T-cell (primary cell): ENCODE results near the gene CBFA2T3. TPM values are rescaled to one million over a fixed set of nuclear protein-coding genes. Genes with fewer than 3 reads are reported as not detected.

Experiments
- ATAC-seq, 4 experiments: fragments of 200-7000 bp in 3 of 4; fragments of 150-1000 bp in 1 of 4; cut with Tn5 transposase; replicated peaks in 1 of 4; 1 replicate in 3 of 4; 2 replicates in 1 of 4; pipeline ENCODE4 v1.10.0; 2021; ENCODE audit warnings: moderate library complexity in 3 of 4, mild to moderate bottlenecking in 2 of 4, moderate number of reproducible peaks in 1 of 4
- CTCF ChIA-PET, 2 donors: fragments of 300-600 bp; sonication (Branson Sonifier 250); formaldehyde crosslinking; loops; one replicate each; lab custom pipeline; 2022; ENCODE audit warnings: antibody characterized with exemption in 2 of 2; lab: Charles Lee
- POLR2A ChIA-PET, 2 donors: fragments of 300-600 bp; sonication (Branson Sonifier 250); formaldehyde crosslinking; loops; one replicate each; lab custom pipeline; 2022; ENCODE audit warnings: antibody characterized with exemption in 2 of 2; lab: Charles Lee
- DNase-seq, 35 experiments: peaks; one replicate each; pipeline versions ENCODE4 v3.0.0 to v3.0.0-alpha.2; 2013 to 2023
- H3K27ac ChIP-seq: one replicate; pipeline ENCODE4 v1.5.1; 2013; ENCODE audit warnings: low read length
- H3K27me3 ChIP-seq, 2 experiments: replicated peaks in 1 of 2; 1 replicate in 1 of 2; 2 replicates in 1 of 2; pipeline versions ENCODE4 v1.6.1 to v1.7.0; 2013; ENCODE audit warnings: low read length in 1 of 2, mixed read lengths in 1 of 2; ENCODE audit not compliant: control insufficient read depth in 2 of 2, insufficient read depth in 2 of 2; ENCODE audit errors: extremely low read depth in 1 of 2
- H3K36me3 ChIP-seq, 2 donors: 1 replicate in 1 of 2; 2 replicates in 1 of 2; pipeline versions ENCODE4 v1.6.1 to v1.7.0; 2013; ENCODE audit warnings: low read length in 1 of 2; ENCODE audit not compliant: control insufficient read depth in 2 of 2, insufficient read depth in 1 of 2; ENCODE audit errors: extremely low read depth in 1 of 2
- H3K4me1 ChIP-seq, 2 experiments: 1 replicate in 1 of 2; 2 replicates in 1 of 2; pipeline versions ENCODE4 v1.6.1 to v1.7.0; 2013; ENCODE audit warnings: low read length in 2 of 2, mixed read lengths in 1 of 2; ENCODE audit not compliant: insufficient read depth in 2 of 2, control insufficient read depth in 1 of 2; ENCODE audit errors: extremely low read depth in 1 of 2
- H3K4me3 ChIP-seq, 2 donors: 1 replicate in 1 of 2; 2 replicates in 1 of 2; pipeline versions ENCODE4 v1.5.1 to v1.7.0; 2013; ENCODE audit warnings: mild to moderate bottlenecking in 2 of 2, low read length in 1 of 2, moderate library complexity in 1 of 2; ENCODE audit not compliant: control insufficient read depth in 1 of 2; ENCODE audit errors: extremely low read depth in 1 of 2
- H3K9me3 ChIP-seq: 2 replicates; pipeline ENCODE4 v1.7.0; 2013
- H3K27ac Mint-ChIP-seq, 2 donors: one replicate each; pipeline ENCODE4 v1.8.0; 2020 to 2021; ENCODE audit warnings: mild to moderate bottlenecking in 2 of 2, mixed read lengths in 2 of 2
- H3K27me3 Mint-ChIP-seq, 2 donors: one replicate each; pipeline ENCODE4 v1.8.0; 2021 to 2022; ENCODE audit warnings: mixed read lengths in 2 of 2
- H3K36me3 Mint-ChIP-seq: one replicate; pipeline ENCODE4 v1.8.0; 2021; ENCODE audit warnings: mixed read lengths
- H3K4me1 Mint-ChIP-seq, 3 donors: one replicate each; pipeline ENCODE4 v1.8.0; 2020 to 2022; ENCODE audit warnings: mixed read lengths in 3 of 3, mild to moderate bottlenecking in 1 of 3
- H3K4me3 Mint-ChIP-seq, 3 donors: one replicate each; pipeline ENCODE4 v1.8.0; 2020 to 2022; ENCODE audit warnings: mild to moderate bottlenecking in 3 of 3, mixed read lengths in 3 of 3, moderate library complexity in 3 of 3
- H3K9me3 Mint-ChIP-seq, 3 donors: one replicate each; pipeline ENCODE4 v1.8.0; 2020 to 2022; ENCODE audit warnings: mixed read lengths in 3 of 3
- WGBS: methylation state at CpG from one replicate; pipeline ENCODE4 v1.1.5; 2013; ENCODE audit warnings: missing lambda C conversion rate; ENCODE audit not compliant: insufficient coverage; 5-methylcytosine and 5-hydroxymethylcytosine counted together
- total RNA-seq, 35 experiments: library from RNA in 6 of 35; stranded (reverse) in 6 of 35; fragments of 120-200 nt in 1 of 35; gene quantifications; one replicate each; pipeline versions ENCODE4 v1.2.1 to v1.2.4 and lab custom pipeline; 2013 to 2026

Gene CBFA2T3
- total RNA-seq, 5 donors from 2014 or later (not counting 1 experiment from before 2014, with no cell fraction given): 2.0 to 4.0 (median 2.1) TPM

- WGBS: 1% methylated on average over 84 of the region's 87 CpGs
- peak within 1 kb of the TSS; percentile 68 for H3K27ac ChIP-seq
- H3K9me3 ChIP-seq: no peaks in the 10 kb centered on the region
- POLR2A ChIA-PET: interaction anchor here in 1 of 2 donors (1.0 kb wide), 1 partner anchor 47 kb away, joined by 3 read pairs; no protein-coding TSS in a partner anchor
- H3K4me1 ChIP-seq: peaks cover 12 to 38% of the 10 kb centered on the region in 2 experiments
- H3K36me3 ChIP-seq: peaks cover 4 to 36% of the 10 kb centered on the region in 2 donors
- Mint-ChIP-seq H3K36me3 (peaks cover 8% of the 10 kb centered on the region), H3K9me3 (no peaks in the 10 kb centered on the region), H3K4me1 (peaks cover 36 to 39% (median 37%) of the 10 kb centered on the region in 3 donors), H3K4me3 (peak within 1 kb of the TSS; percentile 95 to 97 (median 97)), H3K27me3 (no peaks in the 10 kb centered on the region), H3K27ac (peak within 1 kb of the TSS; percentile 90 to 97)
- CTCF ChIA-PET: interaction anchor here in 1 of 2 donors (0.6 to 1.3 kb wide), 4 partner anchors 13 to 357 kb away, joined by 3 to 6 read pairs (median 4); no protein-coding TSS in a partner anchor
- H3K4me3 ChIP-seq: peak within 1 kb of the TSS; percentile 98 to 100
- H3K27me3 ChIP-seq: no peaks in the 10 kb centered on the region
- DNase-seq (peak; percentile 93 to 99 (median 97)), ATAC-seq (peak; percentile 89 to 94 (median 92))
These were observed 119.9 kb downstream of the CBFA2T3 start, which contains the start of the genes GALNS and TRAPPC2L for GRCh38 chr16:88856828-88857727. TSS of gene GALNS (minus strand) at chr16:88856947. CDS start at chr16:88856877, 70 bp downstream. TSS of gene TRAPPC2L (plus strand) at chr16:88857127. CDS start at chr16:88857151, 24 bp downstream.

DNA sequence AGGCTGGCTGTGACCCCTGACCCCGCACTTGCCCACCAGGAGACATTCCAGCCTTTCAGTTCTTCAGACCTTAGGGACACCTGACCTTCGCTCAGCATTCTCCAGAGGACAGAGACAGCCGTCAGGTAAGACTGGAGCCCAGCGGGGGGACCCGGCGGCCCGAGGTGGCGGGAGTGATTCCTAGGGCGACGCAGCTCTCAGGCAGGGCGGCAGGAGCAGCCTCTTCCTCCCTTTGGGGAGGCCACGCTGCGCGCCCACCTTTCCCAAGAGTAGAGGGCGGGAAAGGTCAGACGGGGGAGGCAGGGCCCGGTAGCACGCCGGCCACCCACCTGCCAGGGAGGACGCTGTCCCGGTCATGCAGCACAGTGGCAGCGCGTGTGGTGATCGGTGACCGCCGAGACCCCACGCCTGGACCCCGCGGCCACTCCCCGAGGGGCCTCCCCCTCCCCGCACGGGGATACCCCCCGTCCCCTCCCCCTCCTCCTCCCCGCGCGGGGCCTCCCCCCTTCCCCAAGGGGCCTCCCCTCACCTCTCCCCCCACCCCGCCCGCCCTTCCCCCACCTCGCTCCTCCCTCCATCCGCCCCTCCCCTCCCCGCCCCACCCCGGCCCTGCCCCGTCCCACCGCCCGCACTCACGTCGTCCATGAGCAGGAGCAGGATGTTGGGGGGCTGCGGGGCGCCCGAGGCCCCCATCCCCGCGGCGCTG lies 120.7 kb downstream of the CBFA2T3 start:
- DNase-seq (peak in 13 of 35 experiments; percentile 5 to 36 (median 10)), ATAC-seq (peak; percentile 43 to 58 (median 50))
- WGBS: 48% methylated on average over 20 of the region's 53 CpGs
- Mint-ChIP-seq H3K27me3 (no peaks in the 10 kb centered on the region), H3K27ac (peak overlapping the region; percentile 44 to 67), H3K36me3 (peaks cover 8% of the 10 kb centered on the region), H3K9me3 (no peaks in the 10 kb centered on the region), H3K4me3 (peak overlapping the region; percentile 71 to 97 (median 95)), H3K4me1 (peaks cover 36 to 39% (median 38%) of the 10 kb centered on the region in 3 donors)
- H3K36me3 ChIP-seq: peaks cover 2 to 28% of the 10 kb centered on the region in 2 donors
- ChIA-PET CTCF (no interaction called here), POLR2A (no interaction called here)
- H3K4me3 ChIP-seq: peak overlapping the region in 1 of 2 donors; percentile 36
- H3K27ac ChIP-seq: peak overlapping the region; percentile 47
- H3K4me1 ChIP-seq: peaks cover 12 to 38% of the 10 kb centered on the region in 2 experiments
- no peaks in the 10 kb centered on the region for H3K9me3 ChIP-seq
- H3K27me3 ChIP-seq: no peaks in the 10 kb centered on the region

DNA sequence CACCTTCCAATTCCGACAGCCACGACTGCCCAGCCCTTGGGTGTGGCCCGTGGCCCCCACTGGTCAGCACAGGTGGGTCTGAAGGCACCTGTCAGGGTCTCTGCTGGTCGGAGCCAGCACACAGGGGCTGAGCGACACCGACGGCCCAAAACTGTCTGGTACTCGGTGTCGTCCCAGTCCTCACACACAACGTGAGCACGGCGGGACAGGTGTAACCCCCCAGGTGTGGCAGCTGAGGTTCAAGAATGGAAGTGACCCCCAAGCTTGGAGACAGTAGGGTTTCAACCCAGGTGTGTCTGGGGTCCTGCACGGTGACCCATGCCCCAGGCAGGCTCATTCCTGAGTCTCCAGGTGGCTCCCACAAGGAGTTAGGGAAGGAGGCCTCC lies 121.3 kb downstream of the CBFA2T3 start:
- CTCF ChIA-PET: no interaction called here
- WGBS: 96% methylated on average over 13 of the region's 13 CpGs
- no peaks in the 10 kb centered on the region for H3K9me3 ChIP-seq
- Mint-ChIP-seq H3K27me3 (no peaks in the 10 kb centered on the region), H3K9me3 (no peaks in the 10 kb centered on the region), H3K27ac (peak overlapping the region; percentile 66 to 67), H3K4me1 (peaks cover 36 to 39% (median 38%) of the 10 kb centered on the region in 3 donors), H3K36me3 (peaks cover 4% of the 10 kb centered on the region), H3K4me3 (peak overlapping the region; percentile 71 to 97 (median 76))
- H3K27ac ChIP-seq: peak overlapping the region; percentile 47
- peak in 1 of 35 experiments; percentile 23 for DNase-seq
- POLR2A ChIA-PET: no interaction called here
- ATAC-seq: no peak
- no peaks in the 10 kb centered on the region for H3K27me3 ChIP-seq
- peaks cover 12 to 38% of the 10 kb centered on the region in 2 experiments for H3K4me1 ChIP-seq
- peaks cover 0 to 23% of the 10 kb centered on the region in 2 donors for H3K36me3 ChIP-seq
- no peak overlapping the region for H3K4me3 ChIP-seq

GRCh38 chr16:88855176-88855575 lies 121.8 kb downstream of the CBFA2T3 start:
- Mint-ChIP-seq H3K27ac (peak overlapping the region; percentile 66 to 82), H3K9me3 (no peaks in the 10 kb centered on the region), H3K36me3 (peaks cover 3% of the 10 kb centered on the region), H3K27me3 (no peaks in the 10 kb centered on the region), H3K4me1 (peaks cover 36 to 39% (median 38%) of the 10 kb centered on the region in 3 donors), H3K4me3 (peak overlapping the region; percentile 56 to 97 (median 81))
- H3K36me3 ChIP-seq: peaks cover 0 to 17% of the 10 kb centered on the region in 2 donors
- WGBS: 93% methylated on average over 3 of the region's 8 CpGs
- ATAC-seq: no peak
- H3K4me3 ChIP-seq: no peak overlapping the region
- peak overlapping the region; percentile 12 for H3K27ac ChIP-seq
- no peaks in the 10 kb centered on the region for H3K27me3 ChIP-seq
- peaks cover 12 to 38% of the 10 kb centered on the region in 2 experiments for H3K4me1 ChIP-seq
- POLR2A ChIA-PET: no interaction called here
- DNase-seq: no peak
- no peaks in the 10 kb centered on the region for H3K9me3 ChIP-seq
- CTCF ChIA-PET: no interaction called here

GRCh38 chr16:88854306-88855111 lies 122.5 kb downstream of the CBFA2T3 start:
- Mint-ChIP-seq H3K4me3 (peak overlapping the region; percentile 23 to 97 (median 81)), H3K27me3 (no peaks in the 10 kb centered on the region), H3K27ac (peak overlapping the region; percentile 66 to 82), H3K36me3 (no peaks in the 10 kb centered on the region), H3K9me3 (no peaks in the 10 kb centered on the region), H3K4me1 (peaks cover 36 to 39% (median 36%) of the 10 kb centered on the region in 3 donors)
- ChIA-PET CTCF (no interaction called here), POLR2A (no interaction called here)
- H3K27me3 ChIP-seq: no peaks in the 10 kb centered on the region
- peaks cover 0 to 10% of the 10 kb centered on the region in 2 donors for H3K36me3 ChIP-seq
- H3K27ac ChIP-seq: no peak overlapping the region
- WGBS: 59% methylated on average over 14 of the region's 20 CpGs
- no peaks in the 10 kb centered on the region for H3K9me3 ChIP-seq
- peaks cover 12 to 38% of the 10 kb centered on the region in 2 experiments for H3K4me1 ChIP-seq
- no peak for ATAC-seq
- DNase-seq: peak in 24 of 35 experiments; percentile 4 to 52 (median 21)
- H3K4me3 ChIP-seq: no peak overlapping the region
